SHP77 (cell line): ENCODE results near the gene RNF224.

Experiments
- DNase-seq, 2 experiments: peaks; one replicate each; lab custom pipeline; 2025; lab: John Stamatoyannopoulos, UW

Gene RNF224

GRCh38 chr9:137192448-137192780 lies 34.9 kb upstream of the RNF224 start:
- DNase-seq: no peak

DNA sequence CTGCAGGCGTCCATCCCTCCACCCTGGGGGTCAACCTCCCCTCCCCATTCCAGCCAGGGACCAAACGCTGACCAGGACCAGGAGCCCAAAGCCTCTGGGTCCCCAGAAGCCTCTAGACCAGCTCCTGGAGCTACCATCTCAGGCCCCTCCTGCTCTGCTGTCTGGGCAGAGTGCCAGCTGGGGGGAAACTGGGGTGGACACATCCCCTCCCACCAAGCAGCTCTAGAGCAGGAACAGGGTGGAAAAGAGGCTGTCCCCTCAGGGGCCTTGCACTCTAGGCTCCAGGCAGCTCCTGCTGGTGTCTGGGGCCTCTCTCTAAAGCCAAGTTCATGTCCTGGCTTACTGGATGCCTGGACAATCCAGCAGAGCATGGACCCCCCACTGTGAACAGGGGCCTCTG lies 34.4 kb upstream of the RNF224 start:
- DNase-seq: no peak

- DNase-seq: no peak
These were observed 33.5 kb upstream of the RNF224 start for GRCh38 chr9:137193771-137194170.

DNA sequence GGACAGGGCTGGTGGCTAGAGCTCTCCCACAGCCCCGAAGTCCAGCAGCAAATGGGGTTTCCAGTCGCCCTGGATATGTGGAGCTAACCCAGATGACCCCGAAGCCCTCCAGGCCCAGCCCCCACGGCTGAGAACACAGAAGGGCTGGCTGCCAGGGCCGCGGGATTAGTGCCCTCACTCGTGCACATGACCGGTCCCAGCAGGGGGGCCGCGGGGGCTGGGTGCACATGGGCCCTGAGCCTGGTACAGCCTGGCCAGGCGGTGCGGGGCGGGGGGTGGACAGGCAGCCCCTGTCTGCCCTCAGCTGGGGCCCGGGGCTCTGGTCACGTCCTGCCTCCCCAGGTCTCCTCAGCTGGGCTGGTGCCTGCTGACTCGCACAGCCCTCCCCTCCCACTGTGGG lies 32.9 kb upstream of the RNF224 start:
- DNase-seq: no peak

DNA sequence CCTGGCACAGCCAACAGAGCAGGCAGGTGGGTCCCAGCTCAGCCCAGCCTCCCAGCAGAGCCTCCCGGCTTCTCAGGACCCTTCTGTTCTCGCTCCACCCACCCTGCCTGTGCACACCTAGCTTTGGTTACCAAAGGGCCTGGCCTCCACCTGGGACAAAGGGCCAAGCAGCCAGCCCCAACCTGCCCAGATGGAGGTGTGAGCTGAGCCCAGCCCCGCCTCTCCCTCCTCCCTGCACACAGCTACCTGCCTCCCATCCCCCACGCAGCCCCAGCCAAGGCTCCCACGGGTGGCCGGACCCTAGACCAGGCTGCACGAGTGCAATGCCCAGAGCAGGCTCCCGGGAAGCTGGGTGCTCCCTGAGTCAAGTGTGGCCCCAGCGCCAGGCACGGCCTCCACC lies 32.4 kb upstream of the RNF224 start:
- DNase-seq: no peak

DNA sequence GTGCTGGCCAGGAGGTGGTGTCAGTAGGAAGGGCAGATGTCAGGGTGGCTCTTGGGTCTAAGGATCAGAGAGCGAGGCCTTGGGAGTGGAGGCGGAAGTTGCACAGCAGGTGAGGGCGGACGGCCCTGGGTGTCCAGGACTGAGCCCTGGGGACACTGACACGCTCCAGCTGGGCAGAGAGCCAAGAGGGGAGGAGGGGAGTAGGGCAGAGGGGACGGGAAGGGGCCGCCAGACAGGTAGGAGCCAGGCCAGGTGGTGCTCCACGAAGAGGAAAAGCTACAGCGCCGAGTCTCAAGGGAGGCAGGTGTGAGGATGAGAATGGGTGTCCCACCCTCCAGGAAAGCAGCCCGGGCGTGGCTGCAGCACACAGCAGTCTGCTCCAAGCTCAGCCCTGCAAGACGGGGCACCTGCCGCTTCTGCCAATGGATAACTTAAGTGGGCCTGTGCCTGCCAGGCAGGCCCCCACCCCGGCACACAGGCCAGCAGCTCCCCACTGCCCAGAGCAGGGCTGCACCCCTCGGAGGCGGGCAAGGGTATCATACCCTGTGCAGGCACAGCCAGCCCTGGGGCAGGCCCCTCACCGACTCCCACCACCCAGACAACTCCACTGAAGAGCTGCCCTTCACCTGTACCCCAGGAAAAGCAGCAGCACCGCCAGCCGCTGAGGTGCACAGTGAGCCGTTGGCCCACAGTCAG lies 31.6 kb upstream of the RNF224 start:
- DNase-seq: peak; percentile 48 to 62

- DNase-seq: no peak
These were observed 29.0 kb upstream of the RNF224 start for GRCh38 chr9:137198051-137198901.

GRCh38 chr9:137198902-137199283 lies 28.4 kb upstream of the RNF224 start:
- no peak for DNase-seq

GRCh38 chr9:137199411-137200121 lies 27.7 kb upstream of the RNF224 start:
- DNase-seq: no peak

DNA sequence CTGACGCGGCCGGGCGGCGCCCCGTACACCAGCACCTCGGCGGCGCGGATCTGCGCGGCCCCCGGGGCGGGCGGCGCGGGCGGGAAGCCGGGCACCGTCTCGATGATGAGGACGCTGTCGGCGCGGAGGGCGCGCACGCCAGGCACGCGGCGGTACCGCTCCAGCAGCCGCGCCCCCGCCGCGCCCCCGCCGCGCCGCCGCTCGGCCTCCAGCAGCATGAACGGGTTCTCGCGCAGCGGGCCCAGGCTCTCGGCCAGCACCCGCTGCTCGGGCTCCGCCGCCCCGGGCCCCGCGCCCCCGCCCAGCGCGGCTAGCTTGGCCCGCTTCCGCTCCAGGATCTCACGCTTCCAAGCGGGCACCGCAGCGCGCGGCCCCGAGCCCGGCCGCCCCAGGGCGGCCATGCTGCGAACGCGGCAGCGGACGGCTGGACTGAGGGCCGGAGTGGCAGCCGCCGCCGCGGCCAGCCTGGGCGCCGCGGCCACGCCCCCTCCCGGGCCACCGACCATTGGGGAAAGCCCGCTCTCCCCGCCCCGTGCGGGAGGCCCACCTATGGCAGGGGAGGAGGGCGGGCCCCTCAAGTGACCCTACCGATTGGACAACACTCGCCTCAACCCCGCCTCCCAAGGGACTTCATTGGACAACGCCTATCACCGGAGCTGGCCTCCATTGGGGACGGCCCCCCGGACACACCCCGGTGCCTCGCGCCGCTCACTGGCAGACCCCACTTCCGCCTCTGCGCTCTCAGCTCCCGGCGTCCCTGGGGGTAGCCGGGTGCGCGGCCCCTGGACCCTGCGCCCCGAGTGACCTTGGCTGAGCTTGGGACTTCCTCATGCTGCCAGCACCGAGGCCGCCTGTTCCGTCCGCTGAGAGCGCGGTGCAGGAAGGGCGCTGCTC lies 26.7 kb upstream of the RNF224 start, which contains the start of gene TPRN:
Gene TPRN, minus strand, starts transcription at position 431 of the 894 bp plus-strand sequence. Its CDS starts 30 bp downstream, at position 401.
- peak; percentile 99 for DNase-seq

DNA sequence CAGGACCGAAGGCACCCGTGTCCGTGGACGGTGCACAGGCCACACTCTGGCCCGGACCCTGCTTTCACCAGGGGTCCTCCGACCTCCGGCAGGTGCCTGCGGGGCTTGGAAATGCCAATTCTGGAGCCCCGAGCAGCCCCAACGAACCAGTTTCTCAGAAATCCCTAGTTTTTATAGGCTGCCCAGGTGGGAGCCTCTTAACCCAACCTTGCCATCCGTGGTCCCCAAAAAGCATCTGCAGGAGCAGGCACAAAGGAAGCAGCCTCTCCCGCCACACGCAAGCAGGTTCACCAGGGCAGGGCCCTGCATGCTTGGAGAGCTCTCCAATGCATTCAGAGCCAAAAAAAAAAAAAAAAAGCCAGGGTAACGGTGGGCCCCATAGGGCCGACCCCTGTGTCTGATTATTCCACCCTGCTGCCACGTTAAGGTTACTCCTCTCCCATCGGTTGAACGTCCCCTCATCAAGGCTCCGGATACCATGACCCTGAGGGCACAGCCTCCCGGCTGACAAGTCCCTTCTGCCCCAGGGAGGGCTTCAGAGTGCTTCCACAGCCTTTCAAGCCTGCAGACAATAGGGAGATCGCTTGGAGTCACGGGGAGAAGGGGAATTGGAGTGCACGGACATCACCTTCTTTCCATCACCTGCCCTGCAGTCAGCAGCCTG lies 26.0 kb upstream of the RNF224 start:
- DNase-seq: no peak

DNA sequence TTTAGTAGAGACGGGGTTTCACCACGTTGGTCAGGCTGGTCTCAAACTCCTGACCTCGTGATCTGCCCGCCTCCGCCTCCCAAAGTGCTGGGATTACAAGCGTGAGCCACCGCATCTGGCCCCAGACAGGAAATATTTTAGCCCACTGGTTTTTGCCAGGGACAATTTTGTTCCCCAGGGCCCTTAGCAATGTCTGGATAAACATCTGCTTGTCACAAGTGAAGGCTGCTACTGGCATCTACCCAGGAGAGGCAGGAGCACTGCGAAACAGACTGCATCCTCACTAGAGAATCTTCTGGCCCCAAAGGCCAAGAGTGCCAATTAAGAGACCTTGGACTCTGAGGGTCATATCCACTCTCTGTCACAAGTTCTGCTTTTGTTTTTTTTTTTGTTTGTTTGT lies 24.3 kb upstream of the RNF224 start:
- no peak for DNase-seq

DNA sequence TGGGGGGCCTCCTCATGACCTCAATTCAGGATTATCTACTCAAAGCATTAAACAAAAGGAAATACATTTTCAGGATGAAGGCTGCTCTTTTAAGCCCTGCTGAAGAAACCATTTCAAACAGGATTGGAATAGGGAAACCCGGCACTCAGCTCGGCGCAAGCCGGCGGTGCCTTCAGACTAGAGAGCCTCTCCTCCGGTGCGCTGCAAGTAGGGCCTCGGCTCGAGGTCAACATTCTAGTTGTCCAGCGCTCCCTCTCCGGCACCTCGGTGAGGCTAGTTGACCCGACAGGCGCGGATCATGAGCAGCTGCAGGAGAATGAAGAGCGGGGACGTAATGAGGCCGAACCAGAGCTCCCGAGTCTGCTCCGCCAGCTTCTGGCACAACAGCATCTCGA lies 22.6 kb upstream of the RNF224 start:
- no peak for DNase-seq

DNA sequence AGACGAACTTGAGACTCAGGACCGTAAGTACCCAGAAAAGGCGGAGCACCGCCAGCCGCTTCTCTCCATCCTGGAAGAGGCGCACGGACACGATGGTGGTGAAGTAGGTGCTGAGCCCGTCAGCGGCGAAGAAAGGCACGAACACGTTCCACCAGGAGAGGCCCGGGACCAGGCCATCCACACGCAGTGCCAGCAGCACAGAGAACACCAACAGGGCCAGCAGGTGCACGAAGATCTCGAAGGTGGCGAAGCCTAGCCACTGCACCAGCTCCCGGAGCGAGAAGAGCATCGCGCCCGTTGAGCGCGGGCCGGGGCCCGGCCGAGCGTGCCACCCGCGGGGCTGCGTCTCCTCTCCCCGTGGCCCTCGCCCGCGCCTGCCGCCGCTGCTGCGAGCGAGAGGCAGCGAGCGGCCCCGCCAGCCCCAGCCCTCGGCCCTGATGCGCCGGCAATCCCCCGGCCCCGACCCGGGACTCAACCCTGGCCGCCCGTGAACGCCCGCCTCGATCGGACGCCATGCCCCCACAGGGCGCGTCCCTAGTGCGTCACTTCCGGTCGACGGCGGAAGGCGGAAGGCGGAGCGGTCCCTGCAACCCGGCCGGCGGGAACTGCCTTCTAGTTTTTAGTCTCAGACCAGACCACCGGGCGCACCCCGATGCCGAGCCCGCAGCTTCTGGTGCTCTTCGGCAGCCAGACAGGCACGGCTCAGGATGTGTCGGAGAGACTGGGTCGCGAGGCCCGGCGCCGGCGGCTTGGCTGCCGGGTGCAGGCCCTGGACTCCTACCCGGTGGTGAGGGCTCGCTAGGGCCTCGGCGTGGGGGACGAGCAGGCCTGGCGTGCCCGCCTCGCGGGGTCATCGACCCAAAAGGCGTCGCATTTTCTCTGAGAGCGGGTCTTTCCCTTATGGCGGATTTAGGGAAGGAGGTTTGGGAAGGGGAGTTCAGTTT lies 21.9 kb upstream of the RNF224 start, which contains the start of the genes NDOR1 and TMEM203:
Gene NDOR1, plus strand, starts transcription at position 575 of the 944 bp plus-strand sequence. Its CDS starts 78 bp downstream, at position 653.
Gene TMEM203, minus strand, starts transcription at position 523 of the 944 bp plus-strand sequence. Its CDS starts 234 bp downstream, at position 289.
- peak; percentile 81 to 85 for DNase-seq

- DNase-seq: no peak
These were observed 20.7 kb upstream of the RNF224 start for GRCh38 chr9:137206602-137207001.

DNA sequence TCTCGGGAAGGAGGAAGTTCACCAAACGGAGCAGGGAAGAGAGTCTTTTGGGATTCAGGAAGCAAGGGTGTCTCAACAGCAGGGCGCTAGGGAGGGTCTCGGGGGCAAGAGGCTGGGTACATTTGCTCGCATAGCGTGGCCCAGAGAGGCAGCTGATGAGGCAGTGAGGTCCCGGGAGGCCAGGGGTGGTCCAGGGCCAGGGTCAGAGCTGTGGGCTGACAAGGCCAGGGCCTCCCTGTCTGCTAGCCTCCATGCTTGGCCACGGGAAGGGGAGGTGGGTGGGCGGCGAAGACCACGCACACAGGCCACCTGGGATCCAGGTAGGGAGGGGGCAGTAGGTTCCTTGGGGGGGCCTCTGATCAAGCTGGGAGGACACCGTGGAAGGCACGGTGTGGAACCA lies 15.8 kb upstream of the RNF224 start:
- DNase-seq: no peak

DNA sequence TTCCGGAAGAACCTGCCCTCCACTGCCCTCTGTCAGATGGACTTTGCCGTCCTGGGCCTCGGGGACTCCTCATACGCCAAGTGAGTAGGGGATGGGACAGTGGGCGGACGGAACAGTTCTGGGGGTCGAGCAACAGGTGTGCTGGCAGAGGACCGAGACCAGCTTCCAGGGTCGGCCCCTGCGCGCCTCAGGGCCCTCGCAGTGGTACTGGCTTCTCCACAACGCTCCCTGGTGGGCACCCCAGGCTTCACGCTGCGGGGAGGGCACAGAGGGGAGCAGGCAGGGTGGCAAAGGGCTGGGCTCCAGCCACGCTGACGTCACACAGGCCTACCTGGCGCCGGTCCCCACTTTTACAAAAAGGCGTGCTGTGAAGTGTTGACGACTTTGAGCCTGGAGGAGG lies 14.8 kb upstream of the RNF224 start:
- DNase-seq: no peak

DNA sequence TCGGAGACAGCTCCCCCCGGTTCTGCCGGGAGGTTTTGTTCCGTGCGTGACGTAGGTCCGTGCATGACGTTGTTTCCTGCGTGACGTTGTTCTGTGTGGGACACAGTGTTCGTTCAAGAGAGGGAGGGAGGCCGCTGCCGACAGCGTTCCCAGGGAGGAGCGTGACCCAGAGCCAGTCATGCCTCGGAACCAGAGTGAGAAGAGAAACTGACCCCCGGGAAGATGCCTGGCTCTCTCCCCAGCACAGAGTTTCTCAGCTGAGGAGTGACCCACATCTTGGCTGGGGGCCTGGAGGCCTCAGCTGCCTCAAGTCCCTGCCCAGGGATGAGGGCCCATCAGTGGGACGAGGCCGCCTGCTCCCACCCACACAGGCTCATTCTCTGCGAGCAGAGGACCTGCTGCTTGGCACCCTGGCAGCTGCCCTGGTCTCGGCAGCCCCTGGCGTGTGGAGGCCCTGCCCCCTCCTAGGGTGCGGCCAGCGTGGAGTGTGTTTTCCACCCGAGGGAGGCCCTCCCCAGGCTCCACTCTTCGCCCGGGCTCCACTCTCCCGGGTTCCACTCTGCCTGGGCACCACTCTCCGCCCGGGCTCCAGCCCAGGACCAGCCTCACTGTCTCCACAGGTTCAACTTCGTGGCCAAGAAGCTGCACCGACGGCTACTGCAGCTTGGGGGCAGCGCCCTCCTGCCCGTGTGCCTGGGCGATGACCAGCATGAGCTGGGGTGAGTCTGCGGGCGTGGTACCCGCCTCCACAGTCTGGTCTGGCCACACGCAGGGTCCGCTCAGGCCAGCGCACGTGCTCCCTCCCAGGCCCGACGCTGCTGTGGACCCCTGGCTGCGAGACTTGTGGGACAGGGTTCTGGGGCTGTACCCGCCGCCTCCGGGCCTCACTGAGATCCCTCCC lies 13.9 kb upstream of the RNF224 start:
- no peak for DNase-seq

DNA sequence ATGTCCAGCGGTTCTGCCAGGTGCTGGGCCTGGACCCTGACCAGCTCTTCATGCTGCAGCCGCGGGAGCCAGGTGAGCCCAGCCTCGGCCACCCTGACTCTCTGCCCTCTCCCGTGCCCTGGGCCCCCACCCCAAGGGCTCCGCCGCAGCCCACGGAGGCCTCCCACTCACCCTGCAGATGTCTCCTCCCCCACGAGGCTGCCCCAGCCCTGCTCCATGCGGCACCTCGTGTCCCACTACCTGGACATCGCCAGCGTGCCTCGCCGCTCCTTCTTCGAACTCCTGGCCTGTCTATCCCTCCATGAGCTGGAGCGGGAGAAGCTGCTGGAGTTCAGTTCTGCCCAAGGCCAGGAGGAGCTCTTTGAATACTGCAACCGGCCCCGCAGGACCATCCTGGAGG lies 12.7 kb upstream of the RNF224 start:
- DNase-seq: no peak
